ACHN (cell line): Measurements from ENCODE around the gene SLCO2A1.

Source experiments
- DNase-seq: peaks from one replicate; pipeline ENCODE4 v3.0.0-alpha.2; 2015
- in situ Hi-C: cut with HindIII; loops from 2 replicates; pipeline ENCODE4 v1.10.0; 2017; ENCODE audit warnings: low sequenced_read_pairs, low pct_ligation_motif_present, low pct_unique_long_range_greater_than_20kb

SLCO2A1 gene

GRCh38 chr3:134065252-134066157 is 35.8 kb upstream of the SLCO2A1 start:
- in situ Hi-C loops: no loop called here
- no peak for DNase-seq

GRCh38 chr3:134064081-134064480 is 34.4 kb upstream of the SLCO2A1 start:
- in situ Hi-C loops: no loop called here
- DNase-seq: no peak

GRCh38 chr3:134061401-134061800 is 31.7 kb upstream of the SLCO2A1 start:
- no peak for DNase-seq
- in situ Hi-C loops: no loop called here

- no peak for DNase-seq
- in situ Hi-C loops: no loop called here
Measured at GRCh38 chr3:134060561-134061385, 31.0 kb upstream of the SLCO2A1 start.

- no peak for DNase-seq
- in situ Hi-C loops: no loop called here
Measured at GRCh38 chr3:134059671-134060560, 30.2 kb upstream of the SLCO2A1 start.

GRCh38 chr3:134059035-134059601 is 29.4 kb upstream of the SLCO2A1 start:
- DNase-seq: no peak
- in situ Hi-C loops: no loop called here

GRCh38 chr3:134057654-134058110 is 28.0 kb upstream of the SLCO2A1 start:
- in situ Hi-C loops: no loop called here
- DNase-seq: no peak

- in situ Hi-C loops: no loop called here
- DNase-seq: no peak
Measured at GRCh38 chr3:134057006-134057653, 27.4 kb upstream of the SLCO2A1 start.

- DNase-seq: no peak
- in situ Hi-C loops: no loop called here
Measured at GRCh38 chr3:134056464-134056891, 26.8 kb upstream of the SLCO2A1 start.

- in situ Hi-C loops: no loop called here
- no peak for DNase-seq
Measured at GRCh38 chr3:134055661-134056060, 25.9 kb upstream of the SLCO2A1 start.

GRCh38 chr3:134054881-134055280 is 25.2 kb upstream of the SLCO2A1 start:
- DNase-seq: no peak
- in situ Hi-C loops: no loop called here

GRCh38 chr3:134054231-134054630 is 24.5 kb upstream of the SLCO2A1 start:
- in situ Hi-C loops: no loop called here

GRCh38 chr3:134052370-134052769 is 22.6 kb upstream of the SLCO2A1 start:
- DNase-seq: no peak
- in situ Hi-C loops: no loop called here

More at GRCh38 chr3:134054231-134054630, 24.5 kb upstream of the SLCO2A1 start:
- DNase-seq: no peak

- no peak for DNase-seq
- in situ Hi-C loops: no loop called here
Measured at GRCh38 chr3:134049676-134050075, 20.0 kb upstream of the SLCO2A1 start.

- DNase-seq: no peak
- in situ Hi-C loops: no loop called here
Measured at GRCh38 chr3:134048278-134048996, 18.7 kb upstream of the SLCO2A1 start.

GRCh38 chr3:134044459-134044858 is 14.7 kb upstream of the SLCO2A1 start:
- in situ Hi-C loops: no loop called here

GRCh38 chr3:134040066-134040465 is 10.3 kb upstream of the SLCO2A1 start:
- no peak for DNase-seq
- in situ Hi-C loops: no loop called here

More at GRCh38 chr3:134044459-134044858, 14.7 kb upstream of the SLCO2A1 start:
- no peak for DNase-seq
